PC-3 (cell line): ENCODE results near the gene NRG3. TPM values are rescaled to one million over a fixed set of nuclear protein-coding genes. Genes with fewer than 3 reads are reported as not detected.

ENCODE experiments used
- ATAC-seq: fragments of 200-7000 bp; cut with Tn5 transposase; 2 replicates; pipeline ENCODE4 v1.9.1; 2020; ENCODE audit warnings: mild to moderate bottlenecking, moderate library complexity
- BruUV-seq: library from RNA; stranded (reverse); fragments of 400-500 nt; replicated peaks from 2 replicates; lab custom pipeline; 2021; lab: Mats Ljungman, UMichigan
- CTCF ChIA-PET: fragments of 300-600 bp; sonication (Branson Sonifier 250); formaldehyde crosslinking; loops from one replicate; lab custom pipeline; 2022; ENCODE audit warnings: antibody characterized with exemption; lab: Charles Lee
- POLR2A ChIA-PET: fragments of 300-600 bp; sonication (Branson Sonifier 250); formaldehyde crosslinking; loops from one replicate; lab custom pipeline; 2022; ENCODE audit warnings: antibody characterized with exemption; ENCODE audit not compliant: unreplicated experiment; lab: Charles Lee
- DNase-seq: peaks from one replicate; pipeline ENCODE4 v3.0.0-alpha.2; 2015
- H2AFZ ChIP-seq: fragments of 300-600 bp; sonication (generic); 2 replicates; pipeline ENCODE4 v1.6.0; 2016; ENCODE audit warnings: antibody characterized with exemption, low read length
- H3F3A ChIP-seq: fragments of 300-600 bp; sonication (generic); one replicate; pipeline ENCODE4 v1.6.0; 2017; ENCODE audit warnings: antibody characterized with exemption, low read length, control low read depth, mild to moderate bottlenecking; ENCODE audit not compliant: unreplicated experiment
- H3K27ac ChIP-seq: fragments of 300-600 bp; sonication (generic); 2 replicates; pipeline ENCODE4 v1.5.1; 2016; ENCODE audit warnings: mild to moderate bottlenecking, low read length
- H3K27me3 ChIP-seq: fragments of 300-600 bp; sonication (generic); 2 replicates; pipeline ENCODE4 v1.6.1; 2016; ENCODE audit warnings: low read length, mixed read lengths
- H3K36me3 ChIP-seq: fragments of 300-600 bp; sonication (generic); 2 replicates; pipeline ENCODE4 v1.6.1; 2016; ENCODE audit warnings: low read depth, mixed run types, low read length, mixed read lengths
- H3K4me1 ChIP-seq: fragments of 300-600 bp; sonication (generic); 2 replicates; pipeline ENCODE4 v1.5.1; 2016; ENCODE audit warnings: low read length; ENCODE audit not compliant: insufficient read depth
- H3K4me2 ChIP-seq: fragments of 300-600 bp; sonication (generic); 2 replicates; pipeline ENCODE4 v1.6.0; 2016; ENCODE audit warnings: low read length
- H3K4me3 ChIP-seq: fragments of 300-600 bp; sonication (generic); 2 replicates; pipeline ENCODE4 v1.5.1; 2016; ENCODE audit warnings: mild to moderate bottlenecking, low read length, mixed read lengths
- H3K79me2 ChIP-seq: fragments of 300-600 bp; sonication (generic); 2 replicates; pipeline ENCODE4 v1.6.1; 2017; ENCODE audit warnings: low read length, mixed read lengths
- H3K9ac ChIP-seq: fragments of 300-600 bp; sonication (generic); 2 replicates; pipeline ENCODE4 v1.6.0; 2016; ENCODE audit warnings: mild to moderate bottlenecking, low read length
- H3K9me2 ChIP-seq: fragments of 300-600 bp; sonication (generic); replicated peaks from 2 replicates; pipeline ENCODE4 v1.6.1; 2016; ENCODE audit warnings: mixed run types, low read length, mixed read lengths
- H3K9me3 ChIP-seq: fragments of 300-600 bp; sonication (generic); 2 replicates; pipeline ENCODE4 v1.6.1; 2016; ENCODE audit warnings: low read length, mixed read lengths
- H4K20me1 ChIP-seq: fragments of 300-600 bp; sonication (generic); 2 replicates; pipeline ENCODE4 v1.6.1; 2016; ENCODE audit warnings: low read length, mixed read lengths
- EZH2 ChIP-seq: fragments of 300-600 bp; sonication (generic); IDR thresholded peaks from one replicate; pipeline ENCODE4 v1.6.1; 2017; ENCODE audit warnings: antibody characterized with exemption, mild to moderate bottlenecking, low read length; ENCODE audit not compliant: unreplicated experiment
- EZH2phosphoT487 ChIP-seq: fragments of 300-600 bp; sonication (generic); IDR thresholded peaks from 2 replicates; pipeline ENCODE4 v1.6.1; 2018; ENCODE audit warnings: mild to moderate bottlenecking, antibody characterized with exemption, low read length, borderline replicate concordance
- intact Hi-C: fragments of 100-400 bp; cut with micrococcal nuclease; formaldehyde crosslinking; loops from 2 replicates; pipeline ENCODE4 v1.9.0; 2023
- total RNA-seq: library from RNA; depleted of rRNA; stranded (reverse); fragments of >200 nt; gene quantifications from 2 replicates; pipeline ENCODE4 v1.2.3, GENCODE V29; 2014
- TF ChIP-seq, protein P1 (sequence below): fragments of 300-600 bp; sonication (generic); conservative IDR thresholded peaks from 2 replicates; pipeline ENCODE4 v1.5.1; 2017; ENCODE audit warnings: antibody characterized with exemption, low read depth, mild to moderate bottlenecking, low read length

Gene NRG3
- total RNA-seq, 1 experiment from 2014 or later = not detected

DNA sequence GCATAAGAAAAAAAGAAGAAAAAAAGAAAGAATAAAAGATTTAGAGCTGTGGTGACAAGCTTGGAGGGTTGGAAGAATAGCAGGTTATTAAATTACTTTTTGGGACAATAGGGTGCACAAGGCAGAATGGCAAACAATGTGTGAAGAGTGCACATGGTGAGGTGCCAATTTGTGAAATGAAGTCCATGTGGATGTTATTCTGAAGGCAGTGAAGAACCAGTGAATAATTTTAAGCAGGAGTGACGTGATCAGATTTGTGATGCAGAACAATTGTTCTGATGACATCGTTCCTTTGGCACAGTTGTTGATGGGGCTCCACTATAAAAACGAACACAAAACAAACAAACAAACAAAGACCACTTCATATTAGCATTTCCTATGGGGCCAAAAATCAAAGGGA, 700.3 kb downstream of the NRG3 start:
- CTCF ChIA-PET = no interaction called here
- BruUV-seq = no TSS peak

DNA sequence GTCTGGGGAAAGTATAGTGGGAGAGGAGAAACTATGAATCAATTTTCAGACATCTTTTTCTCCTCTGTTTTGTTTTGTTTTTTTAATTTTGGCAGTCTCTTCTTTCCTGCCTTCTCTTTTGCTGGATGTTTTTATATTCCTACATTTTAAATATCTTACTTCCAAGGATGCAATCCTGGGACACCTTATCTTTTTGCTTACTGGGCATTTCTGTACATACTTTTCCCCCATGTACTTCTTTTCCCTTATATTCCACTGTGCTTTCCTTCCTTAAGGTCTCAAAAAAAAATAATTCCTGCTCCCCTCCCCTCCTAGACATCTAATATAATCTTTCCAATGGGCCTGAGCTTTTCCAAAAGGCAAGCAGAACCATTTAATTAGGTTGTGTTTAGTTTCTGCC, 701.1 kb downstream of the NRG3 start:
- BruUV-seq = no TSS peak
- intact Hi-C loops = no loop called here
- Histone ChIP-seq H2AFZ (no peak overlapping the region), H3K27me3 (no peaks in the 10 kb centered on the region), H3K27ac (no peak overlapping the region), H3K9ac (no peak overlapping the region), H3K4me3 (no peak overlapping the region), H3K79me2 (no peaks in the 10 kb centered on the region), H3F3A (no peaks in the 10 kb centered on the region), H3K9me2 (no peaks in the 10 kb centered on the region), H3K4me1 (no peaks in the 10 kb centered on the region), H3K9me3 (no peaks in the 10 kb centered on the region), H4K20me1 (no peaks in the 10 kb centered on the region), H3K4me2 (no peak overlapping the region), H3K36me3 (no peaks in the 10 kb centered on the region)
- DNase-seq (no peak), ATAC-seq (no peak)
- CTCF ChIA-PET = no interaction called here
- POLR2A ChIA-PET = no interaction called here
- no peak for TF ChIP-seq EZH2phosphoT487

More for the DNA sequence above, 700.3 kb downstream of the NRG3 start:
- H3K27me3 ChIP-seq = no peaks in the 10 kb centered on the region
- H3K79me2 ChIP-seq = no peaks in the 10 kb centered on the region
- TF ChIP-seq, protein P1, sequence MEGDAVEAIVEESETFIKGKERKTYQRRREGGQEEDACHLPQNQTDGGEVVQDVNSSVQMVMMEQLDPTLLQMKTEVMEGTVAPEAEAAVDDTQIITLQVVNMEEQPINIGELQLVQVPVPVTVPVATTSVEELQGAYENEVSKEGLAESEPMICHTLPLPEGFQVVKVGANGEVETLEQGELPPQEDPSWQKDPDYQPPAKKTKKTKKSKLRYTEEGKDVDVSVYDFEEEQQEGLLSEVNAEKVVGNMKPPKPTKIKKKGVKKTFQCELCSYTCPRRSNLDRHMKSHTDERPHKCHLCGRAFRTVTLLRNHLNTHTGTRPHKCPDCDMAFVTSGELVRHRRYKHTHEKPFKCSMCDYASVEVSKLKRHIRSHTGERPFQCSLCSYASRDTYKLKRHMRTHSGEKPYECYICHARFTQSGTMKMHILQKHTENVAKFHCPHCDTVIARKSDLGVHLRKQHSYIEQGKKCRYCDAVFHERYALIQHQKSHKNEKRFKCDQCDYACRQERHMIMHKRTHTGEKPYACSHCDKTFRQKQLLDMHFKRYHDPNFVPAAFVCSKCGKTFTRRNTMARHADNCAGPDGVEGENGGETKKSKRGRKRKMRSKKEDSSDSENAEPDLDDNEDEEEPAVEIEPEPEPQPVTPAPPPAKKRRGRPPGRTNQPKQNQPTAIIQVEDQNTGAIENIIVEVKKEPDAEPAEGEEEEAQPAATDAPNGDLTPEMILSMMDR = no peak
- no peak for TF ChIP-seq EZH2
- no peak for TF ChIP-seq EZH2phosphoT487
- POLR2A ChIA-PET = no interaction called here
- no peak for DNase-seq
- H4K20me1 ChIP-seq = no peaks in the 10 kb centered on the region
- H3K9ac ChIP-seq = no peak overlapping the region
- no peaks in the 10 kb centered on the region for H3K9me3 ChIP-seq
- H3K4me2 ChIP-seq = no peak overlapping the region
- no peaks in the 10 kb centered on the region for H3K36me3 ChIP-seq
- H3K4me3 ChIP-seq = no peak overlapping the region
- ATAC-seq = no peak
- intact Hi-C loops = no loop called here
- no peak overlapping the region for H3K27ac ChIP-seq
- H3K9me2 ChIP-seq = no peaks in the 10 kb centered on the region
- no peaks in the 10 kb centered on the region for H3F3A ChIP-seq
- H2AFZ ChIP-seq = no peak overlapping the region
- H3K4me1 ChIP-seq = no peaks in the 10 kb centered on the region

DNA sequence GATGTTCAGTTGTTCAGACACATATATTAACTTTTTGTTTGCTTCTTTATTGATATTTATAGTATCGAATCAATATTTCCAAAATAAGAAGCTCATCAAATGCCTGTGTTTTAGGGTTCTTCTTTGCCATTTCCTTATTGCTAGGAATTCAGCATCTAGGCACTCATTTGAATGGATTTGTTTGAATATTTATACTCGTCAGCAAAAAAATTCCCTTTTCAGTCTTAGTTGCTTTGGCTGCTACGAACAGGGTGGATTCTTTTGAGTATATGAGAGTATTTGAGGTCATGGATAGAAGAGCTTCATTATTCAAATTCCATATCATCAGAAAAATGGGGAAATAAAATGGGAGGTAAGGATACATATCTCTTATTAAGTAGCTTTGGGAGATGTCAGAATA, 706.9 kb downstream of the NRG3 start:
- Histone ChIP-seq H3K9ac (no peak overlapping the region), H3F3A (no peaks in the 10 kb centered on the region), H2AFZ (no peak overlapping the region), H3K9me3 (no peaks in the 10 kb centered on the region), H3K4me2 (no peak overlapping the region), H4K20me1 (no peaks in the 10 kb centered on the region), H3K4me1 (no peaks in the 10 kb centered on the region), H3K27ac (no peak overlapping the region), H3K4me3 (no peak overlapping the region), H3K79me2 (no peaks in the 10 kb centered on the region), H3K36me3 (no peaks in the 10 kb centered on the region), H3K27me3 (no peaks in the 10 kb centered on the region), H3K9me2 (no peaks in the 10 kb centered on the region)
- no TSS peak for BruUV-seq
- DNase-seq = no peak
- POLR2A ChIA-PET = no interaction called here
- CTCF ChIA-PET = no interaction called here
- intact Hi-C loops = no loop called here
- TF ChIP-seq, protein P1 = no peak
- TF ChIP-seq EZH2 (no peak), EZH2phosphoT487 (no peak)
- no peak for ATAC-seq
